ENCODE data around the gene TESK1. TPM values are rescaled to one million over a fixed set of nuclear protein-coding genes. Genes with fewer than 3 reads are reported as not detected.
A peak's percentile ranks its signal among the peaks of the same experiment; 100 is the strongest.
"Not testable (repeated sequence)": the region's sequence is repeated elsewhere in the genome, so short reads cannot be mapped to it uniquely, and the experiment has no call there.

The TESK1 gene
- total and polyA plus RNA-seq, 2 donors, result 9.3 to 32.8 TPM

- H3K9me3 ChIP-seq (ENCODE audit: control insufficient read depth in 2 of 2, insufficient read depth in 1 of 2, low read length in 1 of 2), result no peaks in the 10 kb centered on the region
- DNase-seq (ENCODE audit: low read depth in 6 of 9, low spot score in 9 of 9), result no peak
- WGBS, result 98% methylated on average over 7 of the region's 7 CpGs
- no peak overlapping the region for H3K4me3 ChIP-seq (ENCODE audit: low read length in 2 of 2)
- H3K4me1 ChIP-seq (ENCODE audit: control insufficient read depth in 2 of 2, insufficient read depth in 2 of 2, low read length in 2 of 2), result peaks cover 10 to 28% of the 10 kb centered on the region in 2 donors
- H3K27me3 ChIP-seq (ENCODE audit: control insufficient read depth in 2 of 2, insufficient read depth in 1 of 2, low read length in 1 of 2), result no peaks in the 10 kb centered on the region
- H3K27ac ChIP-seq (ENCODE audit: low read depth in 1 of 2, low read length in 1 of 2), result no peak overlapping the region
- peaks cover 27 to 31% of the 10 kb centered on the region in 2 donors for H3K36me3 ChIP-seq (ENCODE audit: control insufficient read depth in 2 of 2, insufficient read depth in 2 of 2, low read length in 1 of 2)
These were observed 1.7 kb downstream of the TESK1 start for GRCh38 chr9:35606726-35607125.

GRCh38 chr9:35608221-35608620 lies 3.2 kb downstream of the TESK1 start:
- no peak overlapping the region for H3K4me3 ChIP-seq (ENCODE audit: low read length in 2 of 2)
- DNase-seq (ENCODE audit: low read depth in 6 of 9, low spot score in 9 of 9), result no peak
- whole genome bisulfite sequencing, result 99% methylated on average over 7 of the region's 7 CpGs
- H3K4me1 ChIP-seq (ENCODE audit: control insufficient read depth in 2 of 2, insufficient read depth in 2 of 2, low read length in 2 of 2), result peaks cover 10 to 23% of the 10 kb centered on the region in 2 donors
- no peaks in the 10 kb centered on the region for H3K9me3 ChIP-seq (ENCODE audit: control insufficient read depth in 2 of 2, insufficient read depth in 1 of 2, low read length in 1 of 2)
- H3K27me3 ChIP-seq (ENCODE audit: control insufficient read depth in 2 of 2, insufficient read depth in 1 of 2, low read length in 1 of 2), result no peaks in the 10 kb centered on the region
- no peak overlapping the region for H3K27ac ChIP-seq (ENCODE audit: low read depth in 1 of 2, low read length in 1 of 2)
- H3K36me3 ChIP-seq (ENCODE audit: control insufficient read depth in 2 of 2, insufficient read depth in 2 of 2, low read length in 1 of 2), result peaks cover 27 to 31% of the 10 kb centered on the region in 2 donors

- H3K27me3 ChIP-seq (ENCODE audit: control insufficient read depth in 2 of 2, insufficient read depth in 1 of 2, low read length in 1 of 2), result no peaks in the 10 kb centered on the region
- H3K9me3 ChIP-seq (ENCODE audit: control insufficient read depth in 2 of 2, insufficient read depth in 1 of 2, low read length in 1 of 2), result no peaks in the 10 kb centered on the region
- peaks cover 27 to 31% of the 10 kb centered on the region in 2 donors for H3K36me3 ChIP-seq (ENCODE audit: control insufficient read depth in 2 of 2, insufficient read depth in 2 of 2, low read length in 1 of 2)
- no peak overlapping the region for H3K4me3 ChIP-seq (ENCODE audit: low read length in 2 of 2)
- peaks cover 10 to 16% of the 10 kb centered on the region in 2 donors for H3K4me1 ChIP-seq (ENCODE audit: control insufficient read depth in 2 of 2, insufficient read depth in 2 of 2, low read length in 2 of 2)
- no peak for DNase-seq (ENCODE audit: low read depth in 6 of 9, low spot score in 9 of 9)
- WGBS, result 98% methylated on average over 31 of the region's 31 CpGs
- H3K27ac ChIP-seq (ENCODE audit: low read depth in 1 of 2, low read length in 1 of 2), result no peak overlapping the region
These were observed 4.1 kb downstream of the TESK1 start for GRCh38 chr9:35609001-35609819.

GRCh38 chr9:35609820-35610163 lies 4.7 kb downstream of the TESK1 start:
- no peak for DNase-seq (ENCODE audit: low read depth in 6 of 9, low spot score in 9 of 9)
- H3K4me1 ChIP-seq (ENCODE audit: control insufficient read depth in 2 of 2, insufficient read depth in 2 of 2, low read length in 2 of 2), result peaks cover 10 to 11% of the 10 kb centered on the region in 2 donors
- WGBS, result 95% methylated on average over 13 of the region's 13 CpGs
- H3K4me3 ChIP-seq (ENCODE audit: low read length in 2 of 2), result no peak overlapping the region
- H3K9me3 ChIP-seq (ENCODE audit: control insufficient read depth in 2 of 2, insufficient read depth in 1 of 2, low read length in 1 of 2), result no peaks in the 10 kb centered on the region
- no peaks in the 10 kb centered on the region for H3K27me3 ChIP-seq (ENCODE audit: control insufficient read depth in 2 of 2, insufficient read depth in 1 of 2, low read length in 1 of 2)
- H3K27ac ChIP-seq (ENCODE audit: low read depth in 1 of 2, low read length in 1 of 2), result no peak overlapping the region
- peaks cover 27 to 31% of the 10 kb centered on the region in 2 donors for H3K36me3 ChIP-seq (ENCODE audit: control insufficient read depth in 2 of 2, insufficient read depth in 2 of 2, low read length in 1 of 2)

GRCh38 chr9:35611230-35611797 lies 6.3 kb downstream of the TESK1 start:
- H3K4me1 ChIP-seq (ENCODE audit: control insufficient read depth in 2 of 2, insufficient read depth in 2 of 2, low read length in 2 of 2), result peaks cover 10 to 15% of the 10 kb centered on the region in 2 donors
- H3K9me3 ChIP-seq (ENCODE audit: control insufficient read depth in 2 of 2, insufficient read depth in 1 of 2, low read length in 1 of 2), result no peaks in the 10 kb centered on the region
- WGBS, result 29% methylated on average over 8 of the region's 8 CpGs
- no peak overlapping the region for H3K27ac ChIP-seq (ENCODE audit: low read depth in 1 of 2, low read length in 1 of 2)
- DNase-seq (ENCODE audit: low read depth in 6 of 9, low spot score in 9 of 9), result peak in 5 of 9 donors; percentile 41 to 76 (median 56)
- H3K36me3 ChIP-seq (ENCODE audit: control insufficient read depth in 2 of 2, insufficient read depth in 2 of 2, low read length in 1 of 2), result peaks cover 27 to 31% of the 10 kb centered on the region in 2 donors
- H3K27me3 ChIP-seq (ENCODE audit: control insufficient read depth in 2 of 2, insufficient read depth in 1 of 2, low read length in 1 of 2), result no peaks in the 10 kb centered on the region
- no peak overlapping the region for H3K4me3 ChIP-seq (ENCODE audit: low read length in 2 of 2)

- H3K27me3 ChIP-seq (ENCODE audit: control insufficient read depth in 2 of 2, insufficient read depth in 1 of 2, low read length in 1 of 2); H3K27ac ChIP-seq (ENCODE audit: low read depth in 1 of 2, low read length in 1 of 2); H3K4me3 ChIP-seq (ENCODE audit: low read length in 2 of 2); H3K9me3 ChIP-seq (ENCODE audit: control insufficient read depth in 2 of 2, insufficient read depth in 1 of 2, low read length in 1 of 2); DNase-seq (ENCODE audit: low read depth in 6 of 9, low spot score in 9 of 9): not testable (repeated sequence)
- peaks cover 8 to 18% of the 10 kb centered on the region in 2 donors for H3K4me1 ChIP-seq (ENCODE audit: control insufficient read depth in 2 of 2, insufficient read depth in 2 of 2, low read length in 2 of 2)
- peaks cover 27 to 28% of the 10 kb centered on the region in 2 donors for H3K36me3 ChIP-seq (ENCODE audit: control insufficient read depth in 2 of 2, insufficient read depth in 2 of 2, low read length in 1 of 2)
- WGBS, result 97% methylated on average over 4 of the region's 4 CpGs
These were observed 7.0 kb downstream of the TESK1 start for GRCh38 chr9:35612066-35612465.

GRCh38 chr9:35612843-35613242 lies 7.8 kb downstream of the TESK1 start:
- Histone ChIP-seq H3K4me3 (ENCODE audit: low read length in 2 of 2) (no peak overlapping the region), H3K27ac (ENCODE audit: low read depth in 1 of 2, low read length in 1 of 2) (no peak overlapping the region), H3K36me3 (ENCODE audit: control insufficient read depth in 2 of 2, insufficient read depth in 2 of 2, low read length in 1 of 2) (peaks cover 24 to 25% of the 10 kb centered on the region in 2 donors), H3K27me3 (ENCODE audit: control insufficient read depth in 2 of 2, insufficient read depth in 1 of 2, low read length in 1 of 2) (no peaks in the 10 kb centered on the region), H3K4me1 (ENCODE audit: control insufficient read depth in 2 of 2, insufficient read depth in 2 of 2, low read length in 2 of 2) (peaks cover 13 to 25% of the 10 kb centered on the region in 2 donors), H3K9me3 (ENCODE audit: control insufficient read depth in 2 of 2, insufficient read depth in 1 of 2, low read length in 1 of 2) (no peaks in the 10 kb centered on the region)
- WGBS, result 98% methylated on average over 2 of the region's 2 CpGs
- no peak for DNase-seq (ENCODE audit: low read depth in 6 of 9, low spot score in 9 of 9)

GRCh38 chr9:35615981-35616680 lies 11.1 kb downstream of the TESK1 start:
- 82% methylated on average over 17 of the region's 17 CpGs for WGBS
- Histone ChIP-seq H3K9me3 (ENCODE audit: control insufficient read depth in 2 of 2, insufficient read depth in 1 of 2, low read length in 1 of 2) (peaks cover 0 to 2% of the 10 kb centered on the region in 2 donors), H3K27ac (ENCODE audit: low read depth in 1 of 2, low read length in 1 of 2) (peak overlapping the region; percentile 71 to 78), H3K4me3 (ENCODE audit: low read length in 2 of 2) (peak overlapping the region; percentile 60 to 69), H3K27me3 (ENCODE audit: control insufficient read depth in 2 of 2, insufficient read depth in 1 of 2, low read length in 1 of 2) (no peaks in the 10 kb centered on the region), H3K4me1 (ENCODE audit: control insufficient read depth in 2 of 2, insufficient read depth in 2 of 2, low read length in 2 of 2) (peaks cover 35 to 53% of the 10 kb centered on the region in 2 donors), H3K36me3 (ENCODE audit: control insufficient read depth in 2 of 2, insufficient read depth in 2 of 2, low read length in 1 of 2) (no peaks in the 10 kb centered on the region)
- peak in 1 of 9 donors; percentile 68 for DNase-seq (ENCODE audit: low read depth in 6 of 9, low spot score in 9 of 9)

Measured in thymus (tissue), 11 donors.